Measurements from ENCODE around the gene ARHGAP23.
A peak's percentile ranks its signal among the peaks of the same experiment; 100 is the strongest.

Gene ARHGAP23, protein sequence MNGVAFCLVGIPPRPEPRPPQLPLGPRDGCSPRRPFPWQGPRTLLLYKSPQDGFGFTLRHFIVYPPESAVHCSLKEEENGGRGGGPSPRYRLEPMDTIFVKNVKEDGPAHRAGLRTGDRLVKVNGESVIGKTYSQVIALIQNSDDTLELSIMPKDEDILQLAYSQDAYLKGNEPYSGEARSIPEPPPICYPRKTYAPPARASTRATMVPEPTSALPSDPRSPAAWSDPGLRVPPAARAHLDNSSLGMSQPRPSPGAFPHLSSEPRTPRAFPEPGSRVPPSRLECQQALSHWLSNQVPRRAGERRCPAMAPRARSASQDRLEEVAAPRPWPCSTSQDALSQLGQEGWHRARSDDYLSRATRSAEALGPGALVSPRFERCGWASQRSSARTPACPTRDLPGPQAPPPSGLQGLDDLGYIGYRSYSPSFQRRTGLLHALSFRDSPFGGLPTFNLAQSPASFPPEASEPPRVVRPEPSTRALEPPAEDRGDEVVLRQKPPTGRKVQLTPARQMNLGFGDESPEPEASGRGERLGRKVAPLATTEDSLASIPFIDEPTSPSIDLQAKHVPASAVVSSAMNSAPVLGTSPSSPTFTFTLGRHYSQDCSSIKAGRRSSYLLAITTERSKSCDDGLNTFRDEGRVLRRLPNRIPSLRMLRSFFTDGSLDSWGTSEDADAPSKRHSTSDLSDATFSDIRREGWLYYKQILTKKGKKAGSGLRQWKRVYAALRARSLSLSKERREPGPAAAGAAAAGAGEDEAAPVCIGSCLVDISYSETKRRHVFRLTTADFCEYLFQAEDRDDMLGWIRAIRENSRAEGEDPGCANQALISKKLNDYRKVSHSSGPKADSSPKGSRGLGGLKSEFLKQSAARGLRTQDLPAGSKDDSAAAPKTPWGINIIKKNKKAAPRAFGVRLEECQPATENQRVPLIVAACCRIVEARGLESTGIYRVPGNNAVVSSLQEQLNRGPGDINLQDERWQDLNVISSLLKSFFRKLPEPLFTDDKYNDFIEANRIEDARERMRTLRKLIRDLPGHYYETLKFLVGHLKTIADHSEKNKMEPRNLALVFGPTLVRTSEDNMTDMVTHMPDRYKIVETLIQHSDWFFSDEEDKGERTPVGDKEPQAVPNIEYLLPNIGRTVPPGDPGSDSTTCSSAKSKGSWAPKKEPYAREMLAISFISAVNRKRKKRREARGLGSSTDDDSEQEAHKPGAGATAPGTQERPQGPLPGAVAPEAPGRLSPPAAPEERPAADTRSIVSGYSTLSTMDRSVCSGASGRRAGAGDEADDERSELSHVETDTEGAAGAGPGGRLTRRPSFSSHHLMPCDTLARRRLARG (N-terminal part only)

DNA sequence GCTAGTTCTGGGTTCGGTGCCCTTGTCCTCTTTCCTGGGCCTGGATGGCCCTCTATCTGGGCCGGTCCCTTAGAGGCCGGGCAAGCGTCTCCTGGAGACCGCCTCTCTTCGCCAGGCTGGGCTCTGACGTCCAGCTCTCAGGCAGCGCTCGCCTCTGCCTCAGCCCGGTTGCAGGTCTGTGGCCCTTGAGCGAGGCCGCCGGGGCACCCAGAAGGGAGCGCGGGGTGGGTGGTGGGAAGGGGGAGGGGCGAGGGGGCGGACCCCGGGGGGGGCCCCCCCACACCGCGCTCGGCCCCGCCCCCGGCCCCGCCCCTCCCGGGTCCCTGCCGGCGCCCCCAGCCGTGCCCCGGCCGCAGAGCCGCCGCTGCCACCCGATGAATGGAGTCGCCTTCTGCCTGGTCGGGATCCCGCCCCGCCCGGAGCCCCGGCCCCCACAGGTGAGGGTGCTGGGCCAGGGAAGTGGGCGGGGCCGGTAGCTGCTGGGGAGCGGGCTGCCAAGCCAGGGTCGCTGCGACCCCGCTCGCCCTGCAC, at the start of gene ARHGAP23:
Gene ARHGAP23 (plus strand): TSS at position 353 of the 531 bp plus-strand sequence. CDS start 22 bp downstream, at position 375.
- peak; percentile 38 for DNase-seq

DNA sequence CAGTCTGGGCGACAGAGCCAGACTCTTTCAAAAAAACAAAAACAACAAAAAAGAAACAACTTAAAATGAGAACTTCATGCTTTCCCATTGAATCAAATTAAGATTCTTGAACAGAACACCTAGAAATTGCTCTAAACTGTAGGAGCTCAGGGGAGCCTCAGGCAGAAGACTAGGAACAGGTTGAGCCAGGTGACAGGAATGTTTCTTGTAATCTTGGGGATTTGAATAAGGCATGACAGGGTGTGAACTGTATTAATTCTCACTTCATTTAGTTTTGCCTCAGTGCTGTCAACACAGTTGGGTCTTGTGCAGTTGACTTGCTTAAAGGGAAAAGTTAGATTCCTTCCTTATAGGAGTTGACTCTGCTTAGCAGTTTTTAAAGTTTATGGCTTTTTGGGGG, 48.8 kb upstream of the ARHGAP23 start:
- no peak for DNase-seq

DNA sequence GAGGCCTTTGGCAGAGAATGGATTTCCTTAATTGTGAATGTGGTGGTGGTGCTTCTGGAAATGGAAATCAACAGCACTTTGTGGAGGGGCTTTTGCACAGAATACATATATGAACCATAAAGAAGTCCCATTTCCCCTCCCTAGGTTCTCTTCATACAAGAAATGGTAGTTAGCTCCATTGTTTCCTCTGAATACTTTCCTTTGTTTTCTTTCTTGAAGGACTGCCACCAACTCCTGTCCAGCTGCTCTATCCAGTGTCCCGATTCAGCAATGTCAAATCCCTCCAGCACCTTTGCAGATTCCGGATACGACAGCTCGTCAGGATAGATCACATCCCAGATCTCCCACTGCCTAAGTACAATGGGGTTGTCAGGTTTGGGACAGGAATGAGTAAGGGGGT, 33.2 kb upstream of the ARHGAP23 start:
- no peak for DNase-seq

DNA sequence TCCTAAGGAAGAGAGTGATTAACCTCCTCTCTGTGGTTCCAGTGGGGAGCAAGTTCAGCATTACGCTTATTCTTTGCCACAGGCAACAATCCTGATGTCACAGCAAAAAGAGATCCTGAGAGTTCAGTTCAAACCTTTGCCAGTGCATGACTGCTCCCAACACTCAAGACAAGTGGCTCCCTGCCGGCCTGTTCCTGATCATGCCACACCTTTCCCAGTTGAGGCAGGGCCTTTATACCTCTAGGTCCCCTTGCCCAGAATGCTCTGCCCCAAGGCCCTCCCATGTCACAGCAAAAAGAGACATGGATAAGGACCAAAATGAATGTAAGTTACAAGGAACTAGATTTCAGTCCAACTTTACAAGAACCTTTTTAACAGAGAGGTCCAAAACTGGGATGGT, 31.0 kb upstream of the ARHGAP23 start:
- DNase-seq, result no peak

DNA sequence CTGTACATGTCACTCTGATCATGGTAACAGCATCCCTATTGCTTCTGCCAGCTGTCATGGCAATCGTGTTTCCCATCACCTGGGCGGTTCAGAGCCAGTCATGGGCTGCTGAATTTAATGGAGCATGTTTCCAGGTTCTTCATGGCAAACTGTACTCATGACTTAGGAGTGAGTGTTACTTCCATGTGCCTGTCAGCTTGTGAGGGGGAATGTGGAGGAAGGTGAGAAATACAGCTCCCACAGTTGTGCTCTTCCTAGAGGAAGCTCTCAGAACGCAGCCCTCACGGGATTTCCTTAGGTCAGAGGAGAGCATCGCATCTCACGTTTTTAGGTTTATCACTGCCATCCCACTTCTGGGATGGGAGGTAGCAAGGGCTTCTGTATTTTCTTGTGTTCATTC, 28.0 kb upstream of the ARHGAP23 start:
- DNase-seq, result no peak

DNA sequence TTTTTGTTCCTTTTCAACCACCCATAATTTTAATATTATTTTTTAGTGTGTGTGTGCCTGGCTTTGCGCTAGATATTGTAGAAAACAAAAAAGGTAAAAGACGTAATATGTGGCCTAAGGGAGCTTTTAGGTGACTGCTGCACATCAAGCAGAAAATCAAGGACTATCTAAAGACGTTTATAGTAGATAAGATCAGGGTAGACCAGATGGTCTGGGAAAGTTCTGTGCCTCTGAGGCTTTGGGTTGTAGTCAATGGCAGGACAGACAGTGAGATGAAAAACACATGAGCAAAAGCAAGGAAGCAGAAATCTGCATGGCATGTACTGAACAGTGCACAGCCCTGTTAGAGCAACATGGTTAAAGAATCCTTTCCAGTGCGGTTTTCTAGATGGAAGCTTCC, 26.8 kb upstream of the ARHGAP23 start:
- DNase-seq, result no peak

DNA sequence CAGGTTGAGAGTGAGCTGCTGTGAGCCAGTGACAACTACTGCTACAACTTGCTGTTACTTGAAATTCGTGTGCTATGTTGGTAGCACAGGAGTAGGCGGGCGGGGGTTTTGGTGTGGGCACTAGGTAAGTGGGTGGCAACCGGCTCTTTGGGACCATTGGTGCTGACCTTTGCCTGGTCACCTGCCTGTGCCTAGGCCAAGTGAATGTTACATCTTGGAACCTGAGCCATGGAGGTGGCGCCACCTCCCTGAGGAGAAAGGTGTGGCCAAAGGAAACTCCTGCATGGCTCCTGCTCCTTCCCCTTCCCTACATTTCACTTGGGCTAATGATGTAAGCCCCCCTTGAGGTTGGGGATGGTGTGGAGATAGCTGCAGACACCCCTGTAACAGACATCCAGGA, 25.4 kb upstream of the ARHGAP23 start:
- DNase-seq, result no peak

DNA sequence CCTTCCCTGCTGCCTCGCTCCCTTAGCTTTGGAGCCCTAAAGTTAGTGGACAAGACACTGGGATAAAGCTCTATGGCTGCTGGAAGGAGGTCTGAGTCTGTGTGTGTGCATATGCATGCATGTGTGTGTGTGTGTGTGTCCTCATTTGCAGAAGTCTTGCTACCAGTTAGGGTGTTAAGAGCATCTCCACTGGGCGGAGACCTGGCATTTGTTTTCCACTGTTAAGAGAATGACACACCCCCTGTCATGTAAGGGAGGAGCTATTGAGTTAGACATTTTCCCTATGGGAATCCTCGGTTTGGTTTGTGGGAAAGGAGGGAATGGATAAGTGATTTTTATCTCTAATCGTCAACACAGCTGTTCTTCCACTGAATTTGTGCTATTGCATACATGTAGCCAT, 24.8 kb upstream of the ARHGAP23 start:
- no peak for DNase-seq

DNA sequence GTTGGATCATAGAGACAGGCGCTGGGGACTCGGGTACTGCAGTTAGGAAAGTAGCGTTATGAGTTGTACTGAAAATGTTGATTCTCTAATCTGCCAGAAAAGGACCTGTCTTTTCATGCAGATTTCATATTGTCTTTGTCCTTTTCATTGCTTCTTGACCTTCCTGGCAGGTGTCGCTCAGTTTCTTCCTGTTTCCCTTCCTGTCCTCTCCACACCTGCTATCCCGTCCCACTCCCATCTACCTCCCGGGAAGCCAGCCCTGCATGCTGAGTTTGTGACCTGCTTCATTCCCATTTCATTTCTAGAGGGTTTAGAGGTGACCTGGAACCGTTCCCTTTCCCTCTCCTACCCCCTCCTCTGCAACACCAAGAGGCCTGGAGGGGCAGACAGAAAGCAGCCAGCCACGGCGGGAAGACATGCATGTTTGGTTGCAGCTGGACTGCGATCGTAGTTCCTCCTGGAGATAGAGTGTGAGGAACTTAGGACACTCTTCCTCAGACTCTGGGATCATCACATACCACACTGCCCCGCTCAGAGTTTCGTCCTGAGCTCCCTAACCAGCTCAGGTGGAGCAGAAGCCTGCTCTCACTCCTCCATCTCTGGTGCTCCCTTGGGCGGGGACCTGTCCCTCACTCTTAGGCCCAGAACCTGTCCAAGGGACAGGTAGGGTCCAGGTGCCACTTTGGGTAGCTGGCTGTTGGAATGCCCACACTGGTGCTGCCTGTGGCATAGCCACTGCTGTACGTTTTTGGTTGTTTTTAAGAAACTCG, 23.9 kb upstream of the ARHGAP23 start:
- DNase-seq, result no peak

DNA sequence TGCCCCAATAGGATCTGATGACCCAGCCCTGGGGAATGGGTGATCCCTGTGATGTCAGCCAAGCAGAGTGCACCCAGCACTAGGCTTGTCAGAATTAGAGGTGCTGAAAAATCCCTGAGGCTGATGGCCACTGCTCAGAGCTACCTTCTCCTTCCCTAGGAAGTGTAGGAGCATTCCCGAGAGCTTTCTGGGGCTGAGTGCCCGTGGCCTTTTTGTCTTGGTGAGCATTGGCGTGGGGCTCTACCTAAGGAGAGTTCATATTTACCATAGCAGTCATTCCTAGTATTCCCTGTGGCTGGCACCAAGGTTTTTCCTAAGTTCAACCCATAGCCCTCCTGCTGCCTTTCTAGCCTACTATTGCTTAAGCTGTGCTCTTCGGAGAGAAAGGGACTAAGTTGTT, 22.6 kb upstream of the ARHGAP23 start:
- no peak for DNase-seq

DNA sequence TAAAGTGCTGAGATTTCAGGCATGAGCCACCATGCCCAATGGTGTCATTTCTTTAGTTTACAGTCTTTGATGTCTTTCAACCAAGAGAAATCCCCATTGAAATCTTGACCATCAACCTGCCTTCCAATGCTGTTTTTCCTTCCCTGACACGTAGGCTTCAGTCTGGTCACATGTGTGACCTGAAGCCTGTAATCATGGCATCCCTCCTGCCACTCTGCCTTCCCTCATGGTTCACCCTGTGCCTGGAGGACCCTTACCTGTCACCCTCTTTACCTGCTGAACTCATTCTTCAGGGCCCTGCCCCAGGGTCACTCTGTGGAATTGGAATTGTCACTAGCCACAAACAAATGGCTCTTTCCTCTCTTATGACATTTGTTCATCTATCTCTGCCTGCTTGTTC, 18.1 kb upstream of the ARHGAP23 start:
- DNase-seq, result no peak

DNA sequence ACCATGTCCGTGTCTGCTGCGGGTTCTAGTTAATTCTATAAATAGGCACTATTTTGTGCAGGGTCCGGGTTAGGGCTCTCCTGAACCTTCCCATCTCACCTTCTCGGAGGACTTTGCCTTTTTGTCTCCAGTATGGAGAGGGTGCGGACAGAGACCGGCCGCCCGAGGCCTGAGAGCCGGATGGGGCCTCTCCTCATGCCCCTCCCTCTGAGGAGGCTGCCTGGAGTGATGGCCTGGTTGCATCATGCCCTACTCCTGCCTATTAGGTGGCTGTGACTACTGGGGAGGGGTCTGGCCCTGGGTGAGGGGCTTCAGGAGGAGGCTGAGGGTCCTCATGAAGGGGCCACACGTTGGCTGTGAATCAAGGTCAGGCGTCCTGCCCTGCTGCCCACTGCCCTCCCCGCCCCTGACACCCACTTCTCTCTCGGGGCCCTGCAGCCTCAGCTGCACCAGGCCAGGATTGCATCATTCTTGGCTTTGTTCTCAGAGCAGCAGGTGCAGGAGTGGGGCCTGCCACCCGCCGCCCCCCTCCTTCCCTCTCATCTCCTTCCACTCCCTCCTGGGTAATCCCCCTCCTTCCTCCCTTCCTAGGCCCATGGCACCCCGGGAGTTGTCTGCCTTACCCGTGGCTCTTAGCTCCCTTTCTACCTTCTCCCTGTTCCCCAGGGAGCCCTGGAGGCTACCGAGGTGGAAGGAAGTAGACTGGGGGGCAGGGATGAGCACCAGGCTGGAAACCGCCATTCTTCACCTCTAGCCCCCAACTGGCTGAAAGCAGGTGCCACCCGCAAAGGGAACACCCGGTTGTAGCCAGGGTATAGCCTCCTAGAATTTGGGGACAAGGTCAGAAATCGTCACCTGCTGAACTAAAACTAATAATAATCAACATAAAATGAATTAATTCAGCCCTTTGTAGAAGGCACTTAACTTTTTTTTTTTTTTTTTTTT, 12.7 kb upstream of the ARHGAP23 start:
- DNase-seq, result no peak

DNA sequence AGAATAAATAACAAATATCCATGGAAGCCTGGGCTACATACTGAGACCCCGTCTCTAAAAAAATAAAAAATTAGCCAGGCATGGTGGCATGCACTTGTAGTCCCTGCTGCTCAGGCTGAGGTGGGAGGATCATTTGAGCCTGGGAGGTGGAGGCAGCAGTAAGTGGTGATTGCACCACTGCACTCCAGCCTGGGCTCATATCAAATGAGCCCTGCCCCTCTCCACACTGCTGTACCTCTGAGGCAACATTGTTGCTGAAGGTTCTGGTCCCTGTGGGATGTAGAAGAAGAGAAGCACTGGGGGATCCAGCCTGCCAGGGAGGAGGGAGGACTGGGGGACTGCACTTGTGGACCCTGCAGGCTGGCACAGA, 11.4 kb upstream of the ARHGAP23 start:
- DNase-seq, result no peak

DNA sequence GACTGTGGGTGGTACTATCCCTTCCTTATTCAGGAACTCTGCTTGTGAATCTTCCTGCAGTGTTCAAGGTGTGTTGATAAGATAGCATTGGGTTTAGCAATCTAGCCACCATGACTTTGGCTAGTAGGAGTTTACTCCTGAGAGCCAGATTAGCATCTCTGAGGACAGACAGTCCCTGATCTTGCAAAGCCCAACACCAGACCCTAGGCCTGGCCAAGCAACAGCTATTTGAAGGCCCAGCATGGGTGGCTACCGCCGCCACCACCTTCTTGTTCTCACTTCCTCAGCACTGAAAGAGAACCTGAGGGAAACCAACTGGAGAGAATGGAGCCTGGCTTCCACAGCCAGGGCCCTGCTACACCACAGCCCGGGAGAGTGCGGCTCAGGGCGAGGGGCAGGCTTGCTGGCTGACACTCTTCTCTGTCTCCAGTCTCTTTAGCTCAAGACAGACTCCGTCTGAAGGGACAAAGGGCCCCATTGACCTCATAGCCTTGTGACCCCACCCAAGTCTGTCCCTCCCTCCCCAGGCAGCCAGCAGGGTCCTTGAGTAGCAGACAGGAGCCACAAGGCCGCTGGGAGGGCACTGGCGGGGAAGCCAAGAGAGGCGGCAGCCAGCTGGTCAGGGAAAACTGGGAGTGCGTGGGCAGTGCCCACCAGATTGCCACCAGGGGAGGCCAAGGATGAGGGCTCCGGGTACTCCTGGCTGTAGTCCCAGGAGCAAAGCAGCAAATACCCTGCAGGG, 10.9 kb upstream of the ARHGAP23 start:
- no peak for DNase-seq

DNA sequence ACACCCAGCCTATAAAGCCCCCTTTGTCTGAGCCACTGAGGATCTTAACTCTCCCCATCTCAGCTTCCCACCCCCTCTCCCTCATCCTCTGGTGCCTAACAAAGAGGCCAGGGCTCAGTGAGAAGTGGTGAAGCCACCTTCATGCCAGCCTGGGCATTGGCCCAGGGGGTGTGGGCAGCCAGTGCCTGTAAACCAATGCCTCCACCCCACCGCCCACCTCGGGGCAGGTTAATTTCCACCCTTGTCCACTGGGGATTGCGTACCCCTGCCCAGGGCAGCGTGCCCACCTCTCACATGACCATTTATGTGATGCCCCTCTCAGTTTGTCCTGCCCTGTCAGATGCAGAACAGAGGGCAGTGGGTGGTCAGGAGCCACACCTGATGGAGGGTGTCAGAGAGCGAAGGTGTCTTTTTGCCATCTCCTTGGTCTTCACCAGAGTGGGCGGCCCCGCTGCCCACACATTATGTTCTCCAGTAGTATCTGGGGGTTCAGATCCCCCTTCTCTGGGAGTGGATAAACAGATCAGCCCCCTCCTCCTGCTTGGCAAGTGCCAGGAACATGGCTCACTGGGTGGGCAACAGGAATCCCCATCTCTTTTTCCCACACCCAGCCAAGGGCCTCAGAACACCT, 10.1 kb upstream of the ARHGAP23 start:
- no peak for DNase-seq

DNA sequence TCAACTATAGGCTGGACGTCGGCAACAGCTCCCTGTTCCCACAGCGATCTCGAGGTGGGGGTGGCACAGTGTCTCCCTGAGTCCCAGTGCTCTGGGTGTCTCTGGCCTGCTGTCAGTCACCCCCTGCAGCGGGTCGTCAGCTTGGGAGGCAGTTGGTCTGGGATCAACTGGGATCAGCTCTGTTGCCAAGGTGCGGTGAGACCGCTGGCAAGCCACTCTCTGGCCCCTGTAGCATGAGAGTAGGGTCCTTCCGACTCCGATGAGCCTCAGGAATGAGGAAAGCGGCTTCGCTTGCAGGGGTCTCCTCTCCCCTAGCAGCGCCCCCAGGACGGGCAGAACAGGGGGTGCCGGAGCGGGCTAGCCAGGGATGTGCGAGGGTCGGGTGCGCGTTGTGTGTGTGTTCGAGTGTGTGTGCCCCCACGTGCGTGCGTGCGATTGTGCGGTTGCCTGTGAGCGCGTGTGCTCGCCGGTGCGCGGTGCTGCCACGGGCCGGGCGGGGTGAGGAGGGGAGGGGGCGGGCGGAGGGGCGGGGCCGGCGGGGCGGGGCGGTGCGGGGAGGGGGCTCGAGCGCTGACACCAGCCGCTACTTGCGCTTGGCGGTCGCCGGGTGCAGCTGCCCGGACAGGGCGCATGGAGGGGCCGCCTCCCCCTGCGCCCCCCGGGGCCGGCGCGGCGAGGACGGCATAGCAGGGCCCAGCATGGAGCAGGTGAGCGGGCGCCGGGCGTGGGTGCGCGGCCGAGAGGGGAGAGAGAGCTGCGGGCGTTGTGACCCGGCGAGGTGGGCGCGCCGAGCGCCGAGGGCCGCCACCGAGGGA, 9.4 kb upstream of the ARHGAP23 start:
- no peak for DNase-seq

DNA sequence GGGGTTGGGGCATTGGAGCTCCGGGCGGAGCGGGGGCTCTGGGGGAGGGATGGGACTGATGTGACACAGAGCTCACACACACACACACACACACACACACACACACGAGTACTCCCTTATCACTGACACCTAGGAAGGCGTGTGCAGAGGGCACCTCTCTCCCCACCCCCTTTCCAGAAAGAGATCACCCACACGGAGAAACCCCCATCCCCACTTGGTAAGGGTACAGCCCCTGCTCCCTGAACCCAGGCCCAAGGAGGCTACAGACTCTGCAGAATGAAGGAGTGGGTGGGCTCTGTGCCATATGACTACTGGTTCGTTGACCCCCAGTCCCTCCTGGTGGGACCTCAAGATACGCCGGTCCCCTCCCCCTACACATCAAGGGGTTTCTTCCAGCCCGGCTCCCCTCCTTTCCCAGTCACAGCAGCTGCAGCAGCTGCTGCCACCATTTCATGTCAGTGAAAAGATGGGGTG, 8.7 kb upstream of the ARHGAP23 start:
- no peak for DNase-seq

DNA sequence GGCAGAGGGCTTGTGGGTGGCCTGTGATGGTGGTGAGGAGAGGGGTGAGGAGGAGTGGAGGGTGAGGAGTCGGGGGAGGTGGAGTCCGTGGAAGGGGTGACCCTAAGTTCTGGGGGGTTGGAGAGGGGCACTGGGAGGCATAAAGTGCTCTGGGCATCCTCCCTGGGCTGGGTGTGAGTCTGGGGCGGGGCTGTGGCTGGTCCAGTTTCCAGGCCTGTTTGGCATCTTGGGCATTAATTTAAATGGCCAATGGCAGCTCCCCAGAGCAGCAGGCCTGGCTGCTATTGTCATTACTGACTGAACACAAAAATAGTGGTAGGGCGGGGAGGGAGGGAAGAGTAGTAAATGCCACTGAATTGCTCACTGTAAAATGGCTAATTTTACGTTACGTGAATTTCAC, 7.7 kb upstream of the ARHGAP23 start:
- no peak for DNase-seq
